HEK293 (cell line): ENCODE data around the gene ATE1.

Experiments used
- CTCF ChIA-PET: fragments of 350-600 bp; formaldehyde crosslinking; extraction: SDS; loops from one replicate; lab custom pipeline; 2021; ENCODE audit warnings: antibody characterized with exemption; lab: Yijun Ruan, JAX
- POLR2A ChIA-PET: fragments of 300-600 bp; formaldehyde crosslinking; extraction: SDS; loops from one replicate; lab custom pipeline; 2020; ENCODE audit warnings: antibody characterized with exemption, inconsistent platforms; lab: Yijun Ruan, JAX
- H3K27ac ChIP-seq: fragments of 200-500 bp; sonication (Bioruptor generic); 2 replicates; pipeline ENCODE4 v1.5.1; 2014; ENCODE audit warnings: low read depth, low read length, control low read depth, inconsistent platforms; ENCODE audit errors: extremely low read depth
- H3K36me3 ChIP-seq, 2 experiments: fragments of 200-500 bp in 1 of 2; sonication (Bioruptor generic) in 1 of 2; 1 replicate in 1 of 2; 2 replicates in 1 of 2; pipeline ENCODE4 v1.5.1; 2014 to 2017; ENCODE audit warnings: inconsistent platforms in 2 of 2, low read length in 2 of 2; ENCODE audit not compliant: control insufficient read depth in 2 of 2, insufficient read depth in 1 of 2
- H3K4me1 ChIP-seq: fragments of 200-500 bp; sonication (Bioruptor generic); 2 replicates; pipeline ENCODE4 v1.5.1; 2014; ENCODE audit warnings: mild to moderate bottlenecking, low read length, inconsistent platforms; ENCODE audit not compliant: control insufficient read depth, insufficient read depth
- H3K4me3 ChIP-seq: 2 replicates; pipeline ENCODE4 v1.5.1; 2011; ENCODE audit warnings: low read depth, mild to moderate bottlenecking, control low read depth, low read length, moderate library complexity
- H3K9me3 ChIP-seq: fragments of 200-500 bp; sonication (Bioruptor generic); 2 replicates; pipeline ENCODE4 v1.5.1; 2014; ENCODE audit warnings: low read depth, low read length, inconsistent platforms; ENCODE audit not compliant: control insufficient read depth, insufficient read depth
- BCL11B ChIP-seq: fragments of 450-650 bp; formaldehyde crosslinking; IDR thresholded peaks from 2 replicates; pipeline ENCODE4 v1.5.1; 2016; ENCODE audit warnings: low read depth, missing biosample characterization, missing genetic modification characterization
- KLF1 ChIP-seq: fragments of 450-650 bp; formaldehyde crosslinking; IDR thresholded peaks from 2 replicates; pipeline ENCODE4 v1.5.1; 2016; ENCODE audit warnings: missing biosample characterization, missing genetic modification characterization
- SCRT2 ChIP-seq: fragments of 450-650 bp; formaldehyde crosslinking; IDR thresholded peaks from 2 replicates; pipeline ENCODE4 v1.5.1; 2016; ENCODE audit warnings: missing biosample characterization, missing genetic modification characterization
- ZNF155 ChIP-seq: fragments of 450-650 bp; formaldehyde crosslinking; IDR thresholded peaks from 2 replicates; pipeline ENCODE4 v1.5.1; 2016; ENCODE audit warnings: missing biosample characterization, missing genetic modification characterization
- ZNF221 ChIP-seq: fragments of 450-650 bp; formaldehyde crosslinking; IDR thresholded peaks from 2 replicates; pipeline ENCODE4 v1.5.1; 2017; ENCODE audit warnings: missing biosample characterization, missing genetic modification characterization, borderline replicate concordance
- ZNF335 ChIP-seq: fragments of 450-650 bp; formaldehyde crosslinking; conservative IDR thresholded peaks from 2 replicates; pipeline ENCODE4 v1.5.1; 2016; ENCODE audit warnings: missing biosample characterization, missing genetic modification characterization
- ZNF366 ChIP-seq: fragments of 450-650 bp; formaldehyde crosslinking; conservative IDR thresholded peaks from 2 replicates; pipeline ENCODE4 v1.5.1; 2016; ENCODE audit warnings: missing biosample characterization, missing genetic modification characterization
- ZNF426 ChIP-seq: fragments of 450-650 bp; formaldehyde crosslinking; IDR thresholded peaks from 2 replicates; pipeline ENCODE4 v1.5.1; 2017; ENCODE audit warnings: missing biosample characterization, missing genetic modification characterization, mild to moderate bottlenecking, inconsistent platforms, moderate library complexity
- ZNF514 ChIP-seq: fragments of 450-650 bp; formaldehyde crosslinking; IDR thresholded peaks from 2 replicates; pipeline ENCODE4 v1.5.1; 2016; ENCODE audit warnings: missing biosample characterization, missing genetic modification characterization
- ZNF701 ChIP-seq: fragments of 450-650 bp; formaldehyde crosslinking; IDR thresholded peaks from 2 replicates; pipeline ENCODE4 v1.5.1; 2016; ENCODE audit warnings: missing biosample characterization, missing genetic modification characterization
- ZNF707 ChIP-seq: fragments of 450-650 bp; formaldehyde crosslinking; IDR thresholded peaks from 2 replicates; pipeline ENCODE4 v1.5.1; 2016; ENCODE audit warnings: missing biosample characterization, missing genetic modification characterization
- TF ChIP-seq, protein P1 (sequence below): fragments of 450-650 bp; formaldehyde crosslinking; IDR thresholded peaks from 2 replicates; pipeline ENCODE4 v1.5.1; 2017; ENCODE audit warnings: missing biosample characterization, missing genetic modification characterization
- TF ChIP-seq, protein P2 (sequence below): fragments of 450-650 bp; formaldehyde crosslinking; IDR thresholded peaks from 2 replicates; pipeline ENCODE4 v1.5.1; 2016; ENCODE audit warnings: missing biosample characterization, missing genetic modification characterization
- TF ChIP-seq, protein P3 (sequence below): fragments of 450-650 bp; formaldehyde crosslinking; IDR thresholded peaks from 2 replicates; pipeline ENCODE4 v1.5.1; 2016; ENCODE audit warnings: missing biosample characterization, missing genetic modification characterization, low read depth
- TF ChIP-seq, protein P4 (sequence below): fragments of 450-650 bp; formaldehyde crosslinking; optimal IDR thresholded peaks from 2 replicates; pipeline ENCODE3; 2016; ENCODE audit warnings: missing biosample characterization, mild to moderate bottlenecking, missing genetic modification characterization
- TF ChIP-seq, protein P5 (sequence below): fragments of 450-650 bp; formaldehyde crosslinking; IDR thresholded peaks from 2 replicates; pipeline ENCODE4 v1.5.1; 2016; ENCODE audit warnings: missing biosample characterization, missing genetic modification characterization

ATE1 gene

DNA sequence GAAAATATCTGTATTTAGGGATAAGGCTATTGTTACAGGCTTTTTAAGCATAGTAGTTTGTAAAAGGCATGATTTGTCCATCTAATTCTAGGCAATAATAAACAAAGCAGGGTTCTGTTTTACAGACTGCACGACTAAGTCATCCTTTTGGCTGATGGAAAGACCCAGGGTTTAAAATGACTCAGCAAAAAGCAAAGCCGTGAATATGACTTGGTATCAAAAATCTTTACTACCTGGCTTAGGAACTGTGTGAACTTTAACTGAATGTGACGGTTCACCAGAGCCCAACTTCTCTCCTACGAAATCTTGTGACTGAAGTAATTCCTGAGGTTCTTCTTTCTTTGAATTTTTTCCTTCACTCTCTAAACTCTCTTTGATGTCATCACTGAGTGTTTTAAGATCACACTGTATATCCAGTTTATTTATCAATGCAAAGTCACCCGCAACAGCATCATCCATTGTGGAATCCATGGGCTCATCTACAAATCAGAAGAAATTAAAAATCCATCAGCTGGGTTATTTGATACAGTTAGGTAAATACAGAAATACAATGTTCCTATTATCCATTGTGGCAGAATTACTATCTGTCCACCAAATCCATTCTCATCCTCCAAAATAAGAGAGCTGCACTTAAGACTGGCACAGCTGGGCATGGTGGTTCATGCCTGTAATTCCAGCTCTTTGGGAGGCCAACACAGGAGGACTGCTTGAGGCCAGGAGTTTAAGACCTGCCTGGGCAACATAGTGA is 17.0 kb downstream of the ATE1 start:
- H3K4me3 ChIP-seq, result no peak overlapping the region
- CTCF ChIA-PET, result interaction anchor here (0.7 to 0.9 kb wide), 2 partner anchors 10 to 11 kb away, joined by 3 to 6 read pairs; no protein-coding TSS in a partner anchor
- H3K4me1 ChIP-seq, result no peaks in the 10 kb centered on the region
- TF ChIP-seq ZNF221 (tag by site-specific recombination), result no peak
- TF ChIP-seq, protein P1, sequence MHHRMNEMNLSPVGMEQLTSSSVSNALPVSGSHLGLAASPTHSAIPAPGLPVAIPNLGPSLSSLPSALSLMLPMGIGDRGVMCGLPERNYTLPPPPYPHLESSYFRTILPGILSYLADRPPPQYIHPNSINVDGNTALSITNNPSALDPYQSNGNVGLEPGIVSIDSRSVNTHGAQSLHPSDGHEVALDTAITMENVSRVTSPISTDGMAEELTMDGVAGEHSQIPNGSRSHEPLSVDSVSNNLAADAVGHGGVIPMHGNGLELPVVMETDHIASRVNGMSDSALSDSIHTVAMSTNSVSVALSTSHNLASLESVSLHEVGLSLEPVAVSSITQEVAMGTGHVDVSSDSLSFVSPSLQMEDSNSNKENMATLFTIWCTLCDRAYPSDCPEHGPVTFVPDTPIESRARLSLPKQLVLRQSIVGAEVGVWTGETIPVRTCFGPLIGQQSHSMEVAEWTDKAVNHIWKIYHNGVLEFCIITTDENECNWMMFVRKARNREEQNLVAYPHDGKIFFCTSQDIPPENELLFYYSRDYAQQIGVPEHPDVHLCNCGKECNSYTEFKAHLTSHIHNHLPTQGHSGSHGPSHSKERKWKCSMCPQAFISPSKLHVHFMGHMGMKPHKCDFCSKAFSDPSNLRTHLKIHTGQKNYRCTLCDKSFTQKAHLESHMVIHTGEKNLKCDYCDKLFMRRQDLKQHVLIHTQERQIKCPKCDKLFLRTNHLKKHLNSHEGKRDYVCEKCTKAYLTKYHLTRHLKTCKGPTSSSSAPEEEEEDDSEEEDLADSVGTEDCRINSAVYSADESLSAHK (tag by site-specific recombination), result no peak
- TF ChIP-seq, protein P2, sequence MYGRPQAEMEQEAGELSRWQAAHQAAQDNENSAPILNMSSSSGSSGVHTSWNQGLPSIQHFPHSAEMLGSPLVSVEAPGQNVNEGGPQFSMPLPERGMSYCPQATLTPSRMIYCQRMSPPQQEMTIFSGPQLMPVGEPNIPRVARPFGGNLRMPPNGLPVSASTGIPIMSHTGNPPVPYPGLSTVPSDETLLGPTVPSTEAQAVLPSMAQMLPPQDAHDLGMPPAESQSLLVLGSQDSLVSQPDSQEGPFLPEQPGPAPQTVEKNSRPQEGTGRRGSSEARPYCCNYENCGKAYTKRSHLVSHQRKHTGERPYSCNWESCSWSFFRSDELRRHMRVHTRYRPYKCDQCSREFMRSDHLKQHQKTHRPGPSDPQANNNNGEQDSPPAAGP (tag by site-specific recombination), result no peak
- no peak for TF ChIP-seq ZNF707 (tag by site-specific recombination)
- TF ChIP-seq SCRT2 (tag by site-specific recombination), result no peak
- no peak for TF ChIP-seq BCL11B (tag by site-specific recombination)
- TF ChIP-seq KLF1 (tag by site-specific recombination), result no peak
- TF ChIP-seq ZNF366 (tag by site-specific recombination), result no peak
- TF ChIP-seq, protein P3, sequence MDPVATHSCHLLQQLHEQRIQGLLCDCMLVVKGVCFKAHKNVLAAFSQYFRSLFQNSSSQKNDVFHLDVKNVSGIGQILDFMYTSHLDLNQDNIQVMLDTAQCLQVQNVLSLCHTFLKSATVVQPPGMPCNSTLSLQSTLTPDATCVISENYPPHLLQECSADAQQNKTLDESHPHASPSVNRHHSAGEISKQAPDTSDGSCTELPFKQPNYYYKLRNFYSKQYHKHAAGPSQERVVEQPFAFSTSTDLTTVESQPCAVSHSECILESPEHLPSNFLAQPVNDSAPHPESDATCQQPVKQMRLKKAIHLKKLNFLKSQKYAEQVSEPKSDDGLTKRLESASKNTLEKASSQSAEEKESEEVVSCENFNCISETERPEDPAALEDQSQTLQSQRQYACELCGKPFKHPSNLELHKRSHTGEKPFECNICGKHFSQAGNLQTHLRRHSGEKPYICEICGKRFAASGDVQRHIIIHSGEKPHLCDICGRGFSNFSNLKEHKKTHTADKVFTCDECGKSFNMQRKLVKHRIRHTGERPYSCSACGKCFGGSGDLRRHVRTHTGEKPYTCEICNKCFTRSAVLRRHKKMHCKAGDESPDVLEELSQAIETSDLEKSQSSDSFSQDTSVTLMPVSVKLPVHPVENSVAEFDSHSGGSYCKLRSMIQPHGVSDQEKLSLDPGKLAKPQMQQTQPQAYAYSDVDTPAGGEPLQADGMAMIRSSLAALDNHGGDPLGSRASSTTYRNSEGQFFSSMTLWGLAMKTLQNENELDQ (tag by site-specific recombination), result no peak
- no peak for TF ChIP-seq ZNF426 (tag by site-specific recombination)
- TF ChIP-seq ZNF701 (tag by site-specific recombination), result no peak
- TF ChIP-seq, protein P4, sequence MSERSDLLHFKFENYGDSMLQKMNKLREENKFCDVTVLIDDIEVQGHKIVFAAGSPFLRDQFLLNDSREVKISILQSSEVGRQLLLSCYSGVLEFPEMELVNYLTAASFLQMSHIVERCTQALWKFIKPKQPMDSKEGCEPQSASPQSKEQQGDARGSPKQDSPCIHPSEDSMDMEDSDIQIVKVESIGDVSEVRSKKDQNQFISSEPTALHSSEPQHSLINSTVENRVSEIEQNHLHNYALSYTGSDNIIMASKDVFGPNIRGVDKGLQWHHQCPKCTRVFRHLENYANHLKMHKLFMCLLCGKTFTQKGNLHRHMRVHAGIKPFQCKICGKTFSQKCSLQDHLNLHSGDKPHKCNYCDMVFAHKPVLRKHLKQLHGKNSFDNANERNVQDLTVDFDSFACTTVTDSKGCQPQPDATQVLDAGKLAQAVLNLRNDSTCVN (tag by site-specific recombination), result no peak
- no peak for TF ChIP-seq ZNF155 (tag by site-specific recombination)
- TF ChIP-seq, protein P5, sequence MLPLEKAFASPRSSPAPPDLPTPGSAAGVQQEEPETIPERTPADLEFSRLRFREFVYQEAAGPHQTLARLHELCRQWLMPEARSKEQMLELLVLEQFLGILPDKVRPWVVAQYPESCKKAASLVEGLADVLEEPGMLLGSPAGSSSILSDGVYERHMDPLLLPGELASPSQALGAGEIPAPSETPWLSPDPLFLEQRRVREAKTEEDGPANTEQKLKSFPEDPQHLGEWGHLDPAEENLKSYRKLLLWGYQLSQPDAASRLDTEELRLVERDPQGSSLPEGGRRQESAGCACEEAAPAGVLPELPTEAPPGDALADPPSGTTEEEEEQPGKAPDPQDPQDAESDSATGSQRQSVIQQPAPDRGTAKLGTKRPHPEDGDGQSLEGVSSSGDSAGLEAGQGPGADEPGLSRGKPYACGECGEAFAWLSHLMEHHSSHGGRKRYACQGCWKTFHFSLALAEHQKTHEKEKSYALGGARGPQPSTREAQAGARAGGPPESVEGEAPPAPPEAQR, result no peak
- TF ChIP-seq ZNF335, result no peak
- TF ChIP-seq ZNF514 (tag by site-specific recombination), result no peak
- POLR2A ChIA-PET, result no interaction called here
- H3K36me3 ChIP-seq, result peaks cover 15 to 20% of the 10 kb centered on the region in 2 experiments
- no peak overlapping the region for H3K27ac ChIP-seq
- H3K9me3 ChIP-seq, result no peaks in the 10 kb centered on the region
